Stimulated activated CD8-positive, alpha-beta memory T cell treated with anti-CD3 and anti-CD28 coated beads, Interleukin-2, amount 100 ng/mL, for 1 hour (primary cell): Measurements from ENCODE around the gene PLA1A.

Experiments used
- DNase-seq, 2 donors: peaks; one replicate each; pipeline ENCODE4 v3.0.0-alpha.2; 2020; ENCODE audit warnings: low read depth in 2 of 2

The PLA1A gene

GRCh38 chr3:119608405-119609000 lies 10.8 kb downstream of the PLA1A start:
- no peak for DNase-seq

DNA sequence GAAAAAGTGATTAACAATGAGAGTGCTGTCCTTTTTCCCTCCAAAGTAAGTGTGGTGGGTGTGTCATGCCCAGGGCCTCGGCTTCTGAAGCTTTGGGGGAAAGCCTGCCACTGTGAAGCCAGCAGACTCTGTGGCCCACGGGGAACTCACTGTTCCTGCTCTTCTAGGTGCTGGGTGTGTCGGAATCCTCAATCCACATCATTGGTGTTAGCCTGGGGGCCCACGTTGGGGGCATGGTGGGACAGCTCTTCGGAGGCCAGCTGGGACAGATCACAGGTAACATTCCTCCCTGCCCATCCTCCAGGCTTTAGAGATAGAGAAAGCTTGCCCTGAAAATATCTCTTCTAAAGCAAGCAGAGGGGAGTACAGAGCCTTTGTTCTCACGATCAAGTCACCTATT lies 11.6 kb downstream of the PLA1A start:
- DNase-seq, result no peak

GRCh38 chr3:119611664-119612063 lies 14.0 kb downstream of the PLA1A start:
- DNase-seq, result no peak

- no peak for DNase-seq
These were observed 15.5 kb downstream of the PLA1A start for GRCh38 chr3:119613201-119613600.

DNA sequence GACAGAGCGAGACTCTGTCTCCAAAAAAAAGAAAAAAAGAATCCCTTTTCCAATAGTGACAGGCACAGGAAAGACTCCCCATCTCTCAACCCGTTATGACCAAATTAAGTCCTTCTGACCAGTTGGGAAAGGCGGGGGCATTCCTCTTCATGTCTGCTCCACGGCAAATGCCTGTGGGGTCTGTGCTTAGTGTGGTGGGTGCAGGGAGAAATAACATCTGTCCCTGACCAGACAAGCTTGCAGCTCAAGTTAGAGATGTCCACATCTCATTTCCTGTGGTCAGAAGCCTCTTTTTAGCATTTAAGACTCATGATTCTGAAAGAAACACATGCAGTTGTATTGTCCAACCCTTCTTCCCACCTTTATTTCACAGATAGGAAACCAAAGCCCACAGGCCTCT lies 16.2 kb downstream of the PLA1A start:
- no peak for DNase-seq

- no peak for DNase-seq
These were observed 18.4 kb downstream of the PLA1A start for GRCh38 chr3:119616056-119616455.

DNA sequence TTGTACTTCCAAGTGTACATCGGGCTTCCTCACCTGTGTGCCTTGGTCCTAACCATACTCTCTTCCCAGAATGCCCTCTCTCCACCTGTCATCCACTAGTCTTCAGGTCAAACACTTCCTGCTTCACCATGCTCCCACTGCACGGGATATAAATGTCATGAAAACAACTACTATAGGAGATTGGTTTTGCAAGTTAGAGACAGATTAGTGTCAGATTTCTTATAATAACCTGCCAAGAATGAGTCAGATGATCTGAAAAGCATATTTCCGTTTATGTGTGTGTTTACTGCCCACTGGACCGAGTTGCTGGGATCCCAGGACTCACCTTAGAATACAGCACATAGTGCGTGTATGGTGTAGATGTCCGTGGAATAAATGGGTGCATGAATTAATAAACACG lies 21.4 kb downstream of the PLA1A start:
- no peak for DNase-seq

DNA sequence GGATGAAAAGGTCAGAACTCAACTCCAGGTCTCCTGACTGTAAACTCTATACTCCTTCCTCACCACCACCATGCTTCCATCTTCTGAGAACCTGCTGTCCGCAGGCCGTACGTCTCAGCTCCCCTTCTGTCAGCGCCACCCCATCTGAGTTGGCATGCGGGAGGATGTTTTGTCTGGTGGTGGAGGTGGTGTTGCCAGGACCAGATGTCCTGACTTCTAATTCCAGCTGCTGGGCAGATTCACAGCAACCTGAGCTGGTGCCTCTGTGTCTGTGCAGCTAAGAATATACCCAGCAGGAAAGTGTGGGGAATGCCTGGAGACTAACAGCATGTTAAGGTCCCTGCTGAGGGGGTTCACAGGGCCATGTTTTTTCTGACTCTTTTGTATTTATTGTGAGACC lies 23.2 kb downstream of the PLA1A start:
- no peak for DNase-seq

DNA sequence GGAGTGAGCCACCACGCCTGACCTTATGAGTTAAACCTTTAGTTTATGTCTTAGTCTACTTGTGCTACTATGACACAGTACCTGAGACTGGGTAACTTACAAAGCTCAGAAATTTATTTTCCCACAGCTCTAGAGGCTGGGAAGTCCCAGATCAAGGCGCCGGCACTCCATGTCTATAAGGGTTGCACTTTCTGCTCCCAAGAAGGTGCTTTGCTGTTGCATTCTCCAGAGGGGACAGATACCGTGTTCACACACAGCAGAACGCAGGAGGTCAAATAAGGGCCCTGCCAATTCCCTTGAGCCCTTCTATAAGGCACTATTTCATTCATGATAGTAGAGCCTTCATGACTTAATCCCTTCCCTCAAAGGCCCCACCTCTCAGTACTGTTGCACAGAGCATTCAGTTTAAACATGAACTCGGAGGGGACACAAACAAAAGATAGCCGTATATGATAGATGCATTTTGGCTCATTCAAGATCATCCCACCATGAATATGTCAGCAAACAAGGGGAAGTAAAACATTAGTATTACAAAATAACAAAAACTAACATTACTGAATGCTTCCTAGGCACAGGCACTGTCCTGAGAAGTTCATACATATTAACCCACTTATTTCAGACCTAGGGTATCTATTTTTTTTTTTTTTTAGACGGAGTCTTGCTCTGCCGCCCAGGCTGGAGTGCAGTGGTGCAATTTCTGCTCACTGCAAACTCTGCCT lies 26.5 kb downstream of the PLA1A start:
- no peak for DNase-seq

DNA sequence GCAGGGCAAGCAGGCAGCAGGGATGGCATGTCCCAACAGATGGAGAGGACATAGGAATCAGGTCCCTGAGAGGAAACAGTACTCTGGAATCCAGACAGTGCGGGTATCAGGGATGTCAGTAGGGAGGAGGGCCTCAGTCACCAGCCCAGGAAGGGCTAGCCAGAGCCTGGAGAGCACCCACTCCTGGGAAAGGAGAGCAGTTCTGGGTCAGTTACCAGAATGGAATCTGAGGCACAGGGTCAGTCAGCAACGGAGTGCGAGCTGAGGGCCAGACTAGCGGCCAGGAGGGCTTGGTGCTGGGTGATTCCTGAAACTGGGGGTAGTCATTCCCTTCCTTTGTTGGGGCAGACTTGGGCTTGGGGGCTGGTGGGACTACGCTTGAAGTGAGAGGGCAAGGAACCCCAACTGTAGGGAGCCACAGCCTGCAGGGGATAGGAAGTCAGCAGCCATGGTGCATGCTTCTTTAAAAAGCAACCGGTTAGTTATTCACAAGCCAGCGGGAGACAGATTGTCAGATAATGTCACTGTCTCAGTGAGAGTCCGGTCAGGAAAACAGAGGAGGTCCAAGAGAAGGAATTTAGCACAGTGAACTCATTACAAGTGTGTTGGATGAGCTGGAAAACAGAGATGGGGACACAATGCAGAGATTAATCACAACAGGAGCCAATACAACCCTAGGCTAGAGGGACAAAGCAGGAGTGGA lies 27.9 kb downstream of the PLA1A start:
- DNase-seq, result no peak

- no peak for DNase-seq
These were observed 28.5 kb downstream of the PLA1A start for GRCh38 chr3:119626196-119626595.

- no peak for DNase-seq
These were observed 29.8 kb downstream of the PLA1A start for GRCh38 chr3:119627461-119627860.

DNA sequence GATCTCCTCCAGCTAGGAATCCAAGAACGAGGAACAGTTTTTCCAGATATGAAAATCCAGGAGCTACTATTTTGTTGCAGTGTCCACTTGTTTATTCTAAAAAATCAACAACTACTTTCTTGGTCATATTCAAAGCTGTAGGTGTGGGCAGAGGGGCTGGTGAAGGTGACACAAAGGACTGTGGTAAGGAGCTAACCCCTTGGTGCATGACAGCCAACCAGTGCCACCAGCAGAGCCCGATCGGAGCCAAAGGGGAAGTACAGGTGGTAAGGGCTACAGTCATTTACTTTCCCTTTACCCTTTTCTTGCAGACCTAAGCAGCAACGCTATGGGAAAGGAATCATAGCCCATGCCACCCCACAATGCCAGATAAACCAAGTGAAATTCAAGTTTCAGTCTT lies 30.7 kb downstream of the PLA1A start:
- DNase-seq, result no peak

GRCh38 chr3:119628816-119629445 lies 31.2 kb downstream of the PLA1A start:
- no peak for DNase-seq

GRCh38 chr3:119630128-119630879 lies 32.6 kb downstream of the PLA1A start:
- no peak for DNase-seq

GRCh38 chr3:119630880-119631329 lies 33.2 kb downstream of the PLA1A start:
- DNase-seq, result no peak

- DNase-seq, result no peak
These were observed 33.8 kb downstream of the PLA1A start for GRCh38 chr3:119631516-119631915.

- no peak for DNase-seq
These were observed 34.5 kb downstream of the PLA1A start for GRCh38 chr3:119632216-119632615.

DNA sequence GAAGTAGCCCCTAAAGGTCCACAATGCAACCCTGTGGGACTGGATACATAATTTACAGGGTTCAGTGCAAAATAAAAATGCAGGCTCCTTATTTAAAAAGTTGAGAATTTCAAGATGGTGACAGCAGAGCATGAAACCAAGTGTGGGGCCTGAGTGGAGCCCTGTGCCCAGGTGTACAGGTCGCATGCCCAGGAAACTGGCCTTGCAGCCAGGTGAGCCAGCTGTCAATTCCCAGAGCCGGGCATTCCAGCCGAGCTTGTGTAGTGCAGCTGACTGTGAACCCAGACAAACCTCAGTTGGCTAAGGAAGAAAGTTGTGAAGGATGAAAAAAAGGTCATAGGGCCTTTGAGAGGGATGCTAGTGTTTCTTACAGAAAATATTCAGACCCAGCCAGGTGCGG lies 35.1 kb downstream of the PLA1A start:
- DNase-seq, result no peak

- DNase-seq, result no peak
These were observed 38.0 kb downstream of the PLA1A start for GRCh38 chr3:119635719-119636118.

DNA sequence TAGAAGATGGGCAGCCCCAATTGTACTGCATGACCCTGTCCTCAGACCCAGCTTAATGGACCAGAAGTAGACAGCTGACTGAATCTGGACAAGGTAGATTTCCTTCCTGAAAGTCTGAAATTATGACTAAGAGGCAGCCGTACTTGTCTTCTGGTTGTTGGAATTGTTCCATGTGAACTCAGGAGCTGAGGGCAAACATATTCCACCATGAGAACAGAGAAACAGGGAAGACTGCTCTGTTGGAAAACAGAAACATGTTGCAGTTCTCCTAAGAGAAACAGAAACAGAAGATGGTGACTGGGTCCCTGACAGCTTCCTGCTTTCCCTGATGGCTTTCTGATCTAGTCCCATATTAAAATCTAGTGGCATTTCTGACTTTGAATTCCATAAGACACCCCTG lies 38.6 kb downstream of the PLA1A start:
- no peak for DNase-seq
